ACHN (cell line): ENCODE results near the gene CBFA2T2.

ENCODE experiments used
- DNase-seq: peaks from one replicate; pipeline ENCODE4 v3.0.0-alpha.2; 2015
- in situ Hi-C: cut with HindIII; loops from 2 replicates; pipeline ENCODE4 v1.10.0; 2017; ENCODE audit warnings: low sequenced_read_pairs, low pct_ligation_motif_present, low pct_unique_long_range_greater_than_20kb

CBFA2T2 gene

DNA sequence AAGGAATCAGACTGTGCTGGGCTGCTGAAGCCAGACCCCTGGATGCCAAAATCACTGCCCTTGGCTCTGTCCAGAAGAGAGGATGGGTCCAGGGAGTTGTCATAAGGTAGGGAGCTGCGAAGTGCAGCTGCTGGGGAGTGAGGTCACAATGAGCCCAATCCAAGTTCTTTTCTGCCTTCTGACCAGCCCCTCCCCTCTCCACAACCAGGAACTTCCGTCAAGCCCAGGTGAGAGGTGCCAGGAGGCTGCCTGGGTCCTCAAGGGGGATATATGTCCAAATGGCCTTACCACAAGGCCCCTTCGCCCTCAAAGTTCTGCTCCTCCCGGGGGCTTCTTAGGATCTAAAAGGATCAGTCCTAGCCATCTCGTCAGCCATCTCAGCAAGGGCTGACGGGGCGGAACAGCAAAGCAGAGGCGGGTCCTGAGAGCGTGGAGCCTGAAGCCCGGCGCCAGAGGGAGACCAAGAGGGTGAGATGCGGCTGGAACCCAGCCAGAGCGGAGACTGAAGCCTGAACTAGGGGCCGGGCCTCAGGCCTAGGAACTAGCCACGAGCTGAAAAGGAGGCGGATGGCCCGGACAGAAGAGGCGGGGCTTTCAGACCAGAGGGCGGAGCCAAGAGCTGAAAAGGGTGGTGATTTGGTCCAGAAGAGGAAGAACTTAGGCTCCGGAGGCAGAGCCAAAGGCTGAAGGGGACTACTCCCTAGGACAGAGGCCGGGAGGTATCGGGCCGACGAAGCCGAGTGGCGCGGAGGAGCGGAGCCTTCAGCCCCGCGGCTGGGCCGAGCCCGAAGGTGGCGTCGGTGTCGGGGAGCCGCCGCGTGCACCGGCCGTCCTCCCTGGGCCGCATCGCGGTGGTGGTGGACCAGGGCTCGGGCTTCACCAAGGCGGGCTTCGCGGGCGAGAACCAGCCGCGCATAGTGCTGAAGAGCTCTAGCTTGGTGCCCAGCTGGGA lies 176.7 kb downstream of the CBFA2T2 start, which contains the start of gene ACTL10:
ACTL10 (plus strand) TSS at position 651 of the 952 bp plus-strand sequence. CDS start 555 bp downstream, outside the sequence.
- in situ Hi-C loops = no loop called here

DNA sequence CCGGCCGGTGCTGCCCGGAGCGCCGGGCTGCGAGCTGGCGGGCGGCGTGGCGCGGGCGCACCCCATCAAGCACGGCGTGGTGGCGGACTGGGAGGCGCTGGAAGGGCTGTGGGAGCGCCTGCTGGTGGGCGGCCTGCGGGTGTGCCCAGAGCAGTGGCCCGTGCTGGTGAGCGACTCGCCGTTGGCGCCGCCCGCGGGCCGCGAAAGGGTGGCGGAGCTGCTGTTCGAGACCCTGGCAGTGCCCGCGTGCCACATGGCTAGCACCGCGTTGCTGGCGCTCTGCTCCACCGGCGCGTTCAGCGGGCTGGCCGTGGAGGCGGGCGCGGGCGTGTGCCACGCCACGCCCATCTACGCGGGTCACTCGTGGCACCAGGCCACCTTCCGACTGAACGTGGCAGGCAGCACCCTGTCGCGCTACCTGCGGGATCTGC lies 177.4 kb downstream of the CBFA2T2 start:
- no peak for DNase-seq
- in situ Hi-C loops = no loop called here

More for the DNA sequence above, 176.7 kb downstream of the CBFA2T2 start, which contains the start of gene ACTL10:
- peak; percentile 98 for DNase-seq

DNA sequence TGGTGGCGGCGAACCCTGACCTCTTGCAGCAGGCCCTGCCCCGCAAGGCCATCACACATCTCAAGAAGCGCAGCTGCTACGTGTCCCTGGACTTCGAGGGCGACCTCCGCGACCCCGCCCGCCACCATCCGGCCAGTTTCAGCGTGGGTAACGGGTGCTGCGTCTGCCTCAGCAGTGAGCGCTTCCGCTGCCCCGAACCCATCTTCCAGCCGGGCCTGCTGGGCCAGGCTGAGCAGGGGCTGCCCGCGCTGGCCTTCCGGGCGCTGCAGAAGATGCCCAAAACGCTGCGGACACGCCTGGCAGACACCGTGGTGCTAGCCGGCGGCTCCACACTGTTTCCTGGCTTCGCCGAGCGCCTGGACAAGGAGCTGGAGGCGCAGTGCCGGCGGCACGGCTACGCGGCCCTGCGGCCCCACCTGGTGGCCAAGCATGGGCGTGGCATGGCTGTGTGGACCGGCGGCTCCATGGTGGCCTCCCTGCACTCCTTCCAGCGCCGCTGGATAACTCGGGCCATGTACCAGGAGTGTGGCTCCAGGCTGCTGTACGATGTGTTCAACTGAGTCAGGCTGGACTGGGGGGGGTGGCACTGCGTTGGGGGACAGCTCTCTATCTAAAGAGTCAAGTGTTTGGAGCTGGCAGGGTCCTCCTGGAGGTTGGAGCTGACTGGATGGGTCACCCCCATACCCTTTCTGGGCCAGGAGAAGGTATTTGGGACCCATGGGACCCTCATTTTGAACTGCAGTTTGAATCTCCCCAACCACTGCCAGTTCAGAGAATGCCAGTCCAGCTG lies 178.0 kb downstream of the CBFA2T2 start:
- peak; percentile 35 for DNase-seq
- in situ Hi-C loops = no loop called here

DNA sequence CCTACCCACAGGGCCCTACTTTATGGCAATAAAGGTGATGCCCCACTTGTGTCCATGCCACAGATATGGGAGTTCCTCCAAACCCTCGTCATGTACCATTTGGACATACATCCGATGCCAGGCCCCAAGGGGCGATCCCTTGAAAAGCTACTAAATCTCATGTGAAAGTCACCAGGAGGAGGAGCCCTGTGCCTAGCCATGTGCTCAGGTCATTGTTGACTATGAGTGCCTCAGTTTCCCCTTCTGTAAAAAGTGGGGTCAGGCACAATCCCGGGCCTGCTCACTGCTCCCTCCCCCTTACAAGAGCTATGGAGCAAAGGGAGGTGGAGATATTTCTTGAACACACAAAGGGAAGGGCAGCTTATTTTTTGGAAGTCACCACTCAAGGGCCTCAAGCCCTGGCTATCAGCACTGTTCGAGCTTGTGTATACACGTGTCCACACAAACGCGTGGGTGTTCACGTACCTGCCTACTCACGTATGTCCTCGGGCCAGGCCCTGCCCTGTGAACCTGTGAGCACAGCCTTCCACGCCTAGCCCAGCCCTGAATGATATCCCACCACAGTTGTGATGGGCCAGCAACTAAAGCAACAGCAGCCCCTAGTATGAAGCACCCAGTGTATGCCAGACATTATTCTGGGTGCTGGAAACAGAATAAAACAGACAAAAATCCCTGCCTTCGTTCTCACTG lies 178.7 kb downstream of the CBFA2T2 start:
- in situ Hi-C loops = no loop called here
- DNase-seq = no peak

DNA sequence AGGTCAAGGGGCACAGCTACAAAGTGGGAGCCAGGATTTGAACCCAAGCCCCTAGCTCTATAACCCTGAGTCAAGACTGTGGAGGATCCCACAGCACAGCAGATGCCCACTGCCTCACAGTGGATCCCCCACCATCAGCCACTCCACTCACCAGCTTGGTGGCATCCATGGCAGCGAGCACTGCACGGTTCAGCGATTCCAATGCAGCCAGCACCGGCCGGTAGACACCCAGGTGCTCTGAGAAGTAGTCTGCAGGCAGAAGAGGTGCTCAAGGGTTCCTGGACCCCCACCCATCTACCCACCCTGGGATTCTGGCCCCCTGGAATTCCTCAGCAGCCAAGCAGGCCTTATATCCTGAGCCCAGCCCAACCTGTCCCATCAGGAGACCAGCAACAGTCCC lies 179.3 kb downstream of the CBFA2T2 start:
- no peak for DNase-seq
- in situ Hi-C loops = no loop called here

DNA sequence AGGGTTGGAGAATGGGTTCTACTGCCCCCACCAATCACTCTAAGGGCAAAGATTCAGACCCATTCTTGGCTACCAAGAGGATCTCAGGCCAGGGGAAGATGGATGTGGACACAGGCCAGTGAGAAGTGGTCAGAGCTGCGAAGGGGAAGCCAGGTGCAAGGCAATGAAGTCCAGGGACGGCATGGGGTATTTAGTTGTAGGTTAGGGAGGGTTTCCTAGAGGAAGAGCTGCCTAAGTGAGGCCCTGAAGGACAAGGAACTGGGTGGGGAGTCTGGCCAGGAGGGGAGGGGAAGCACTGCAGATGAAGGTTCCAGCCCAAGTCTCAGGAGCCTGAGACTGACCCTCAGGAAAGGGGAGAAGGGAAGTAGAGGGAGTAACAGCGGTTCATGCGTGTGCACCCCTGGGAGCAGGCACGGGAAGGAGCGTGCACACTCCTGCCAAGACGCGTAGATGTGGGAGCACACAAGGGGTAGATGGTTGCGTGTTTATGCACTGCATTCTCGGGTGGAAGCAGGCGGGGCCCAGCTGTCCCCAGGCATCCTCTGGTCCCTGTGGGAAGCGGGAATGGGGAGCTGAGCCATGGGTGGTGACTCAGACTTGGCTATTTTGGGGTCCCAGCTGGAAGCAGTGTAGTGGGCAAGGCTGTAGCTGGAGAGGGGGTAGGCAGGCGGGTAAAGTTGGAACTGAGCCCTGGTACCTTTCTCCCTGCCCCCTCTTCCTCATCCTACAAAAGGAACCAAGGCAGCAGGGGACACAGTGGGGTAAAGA lies 180.2 kb downstream of the CBFA2T2 start:
- in situ Hi-C loops = no loop called here
- no peak for DNase-seq

DNA sequence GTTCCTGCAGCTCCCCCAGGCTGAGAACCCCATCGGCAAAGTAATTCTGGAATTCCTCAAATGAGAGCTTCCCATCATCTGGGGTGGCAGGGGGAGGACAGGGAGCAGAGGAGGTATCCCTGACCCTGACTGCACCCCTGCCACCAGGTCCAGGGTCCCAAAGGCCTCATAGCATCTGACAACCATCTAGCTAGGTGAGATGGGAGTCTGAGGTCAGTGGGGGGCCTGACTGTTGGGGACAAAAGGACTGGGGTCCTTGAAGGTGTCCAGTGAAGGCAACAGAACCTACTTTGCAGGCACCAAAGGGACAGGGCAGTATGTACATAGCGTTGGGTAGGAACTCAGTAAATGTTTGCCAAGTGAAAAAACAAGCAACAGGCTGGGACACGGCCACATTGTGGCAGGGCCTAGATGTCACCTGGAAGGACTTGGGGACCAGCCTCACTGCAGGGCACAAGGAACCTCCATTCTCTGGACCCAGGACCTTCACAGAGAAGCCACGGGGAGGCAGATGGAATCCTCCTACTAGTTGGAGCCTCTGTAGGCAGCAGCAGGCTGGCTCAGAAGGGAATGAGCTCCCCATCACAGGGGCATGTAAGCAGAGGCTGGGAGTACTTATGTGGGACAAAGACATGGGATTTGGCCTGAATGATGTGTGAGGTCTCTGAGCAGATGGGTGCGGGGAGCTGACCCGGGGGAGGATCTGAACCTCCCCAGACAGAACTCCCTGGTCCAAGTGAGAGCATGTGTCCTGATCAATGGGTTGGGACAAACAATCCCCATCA lies 181.0 kb downstream of the CBFA2T2 start:
- DNase-seq = no peak
- in situ Hi-C loops = no loop called here

DNA sequence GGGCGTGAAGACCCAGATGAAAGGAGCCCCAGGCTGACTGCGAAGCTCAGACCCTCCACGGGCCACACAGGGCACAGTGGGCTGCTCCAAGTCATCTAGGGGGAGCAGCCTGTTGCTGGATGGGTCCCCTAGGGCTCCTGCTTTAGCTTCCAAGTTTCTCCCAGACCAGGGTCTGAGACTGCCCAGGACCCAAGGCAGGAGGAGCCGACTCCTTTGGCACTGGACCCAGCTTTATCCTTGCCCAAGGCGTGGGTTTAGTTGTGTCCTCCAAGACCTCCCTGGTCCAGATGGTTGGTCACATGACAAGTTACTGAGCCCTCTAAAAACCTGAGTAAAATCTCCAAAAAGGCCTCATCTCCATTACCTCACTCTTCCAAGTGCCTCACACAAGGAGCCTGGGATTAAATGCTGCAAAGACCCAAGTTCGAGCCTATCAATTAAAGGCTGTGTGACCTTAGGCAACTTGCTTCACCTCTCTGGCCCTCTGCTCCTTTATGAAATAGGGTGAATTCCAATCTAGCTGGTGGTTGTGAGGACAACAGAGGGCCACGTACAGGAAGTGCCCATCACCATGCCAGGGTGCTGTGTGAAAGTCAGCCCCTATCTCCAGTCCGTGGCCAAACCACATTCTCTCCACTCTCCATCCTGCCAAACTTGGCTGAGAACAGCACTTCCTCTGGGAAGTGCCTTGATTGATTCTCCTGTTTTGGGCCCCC lies 181.8 kb downstream of the CBFA2T2 start:
- in situ Hi-C loops = no loop called here
- no peak for DNase-seq

DNA sequence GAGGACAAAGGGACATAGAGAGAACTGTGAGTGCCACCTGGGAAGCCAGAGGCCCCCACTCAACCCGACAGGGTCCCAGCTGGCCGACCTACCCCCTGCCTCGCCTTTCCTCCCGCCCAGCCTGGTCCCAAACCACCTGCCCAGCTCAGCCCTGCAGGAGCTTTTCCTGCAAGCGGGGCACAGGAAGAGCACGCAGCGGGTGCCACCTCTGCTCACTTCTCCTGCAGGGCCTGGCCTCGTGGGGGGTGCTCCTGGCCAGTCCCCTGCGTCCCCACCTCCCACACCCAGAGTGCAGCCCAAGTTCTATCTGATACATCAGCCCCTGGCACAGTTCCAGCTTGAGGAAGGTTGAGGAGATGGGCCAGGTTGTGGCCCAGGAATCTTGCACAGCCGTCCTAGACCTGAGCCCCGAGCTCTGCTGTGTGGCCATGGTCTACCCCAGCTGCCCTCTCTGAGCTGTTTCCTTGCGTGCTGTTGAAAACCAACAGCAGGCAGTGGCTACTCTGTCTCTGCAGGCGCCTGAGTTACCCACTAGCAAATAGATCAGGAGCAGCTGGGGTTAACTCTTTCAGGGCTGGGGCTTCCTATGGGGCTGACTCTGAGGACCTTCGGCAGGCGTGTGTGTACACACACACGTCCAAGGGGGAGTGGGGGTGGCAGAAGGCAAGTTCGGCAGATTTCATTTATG lies 182.7 kb downstream of the CBFA2T2 start:
- DNase-seq = no peak

DNA sequence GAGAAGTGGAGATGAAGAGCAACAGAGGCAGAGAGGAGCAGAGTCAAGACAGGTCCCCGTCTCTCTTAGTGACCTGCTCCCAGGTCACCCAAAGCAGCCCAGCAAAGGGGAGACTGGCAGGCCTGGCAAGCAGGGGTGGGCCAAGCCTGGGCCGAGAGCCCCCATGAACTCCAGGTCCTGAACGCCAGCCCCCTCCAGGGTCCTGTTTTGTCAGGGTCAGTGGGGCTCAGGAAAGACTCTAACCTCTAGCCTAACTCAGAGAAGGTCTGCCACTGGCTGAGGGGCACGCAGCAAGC lies 183.2 kb downstream of the CBFA2T2 start:
- in situ Hi-C loops = no loop called here
- no peak for DNase-seq

More for the DNA sequence above, 182.7 kb downstream of the CBFA2T2 start:
- in situ Hi-C loops = no loop called here

DNA sequence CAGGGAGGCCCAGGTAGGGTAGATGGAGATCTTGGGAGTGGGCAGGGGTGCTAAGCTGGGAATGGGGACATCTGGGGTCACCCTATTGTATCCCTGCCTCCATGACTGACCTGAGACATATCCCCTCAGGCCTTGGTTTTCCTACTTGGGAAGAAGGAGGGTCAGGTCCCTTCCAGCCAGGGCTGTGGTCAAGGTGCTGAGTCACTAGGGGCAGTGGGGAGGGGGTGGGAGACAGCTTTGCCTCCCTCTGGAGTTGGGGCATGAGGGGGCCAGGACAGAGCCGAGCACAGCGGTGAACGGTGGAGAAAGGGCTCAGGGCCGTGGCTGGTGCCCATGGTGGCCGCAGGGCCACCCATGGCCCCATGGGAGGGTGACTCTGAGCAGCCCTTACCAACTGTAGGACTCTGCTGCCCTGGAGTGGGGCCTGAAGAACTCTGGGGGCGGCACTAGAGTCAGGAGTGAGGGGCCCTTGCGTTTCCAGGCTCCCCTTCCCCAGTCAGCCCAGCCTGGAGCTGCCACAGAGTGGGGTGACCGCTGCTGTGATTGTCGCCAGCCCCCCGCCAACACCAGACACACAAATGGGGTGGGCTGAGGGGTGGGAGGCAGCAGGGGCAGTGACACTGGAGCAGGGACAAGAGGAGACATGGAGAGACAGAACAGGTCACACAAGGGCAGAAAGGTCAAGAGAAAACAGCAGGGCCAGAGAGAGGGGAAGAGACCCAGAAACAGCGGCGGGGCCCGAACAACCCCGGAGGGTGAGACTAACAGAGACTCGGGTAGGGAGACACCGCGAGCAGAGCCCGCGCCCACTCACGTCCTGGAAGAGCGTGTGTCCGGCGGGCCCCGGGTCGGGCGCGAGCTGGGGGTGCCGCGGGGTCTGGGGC lies 183.8 kb downstream of the CBFA2T2 start:
- in situ Hi-C loops = no loop called here
- DNase-seq = no peak

DNA sequence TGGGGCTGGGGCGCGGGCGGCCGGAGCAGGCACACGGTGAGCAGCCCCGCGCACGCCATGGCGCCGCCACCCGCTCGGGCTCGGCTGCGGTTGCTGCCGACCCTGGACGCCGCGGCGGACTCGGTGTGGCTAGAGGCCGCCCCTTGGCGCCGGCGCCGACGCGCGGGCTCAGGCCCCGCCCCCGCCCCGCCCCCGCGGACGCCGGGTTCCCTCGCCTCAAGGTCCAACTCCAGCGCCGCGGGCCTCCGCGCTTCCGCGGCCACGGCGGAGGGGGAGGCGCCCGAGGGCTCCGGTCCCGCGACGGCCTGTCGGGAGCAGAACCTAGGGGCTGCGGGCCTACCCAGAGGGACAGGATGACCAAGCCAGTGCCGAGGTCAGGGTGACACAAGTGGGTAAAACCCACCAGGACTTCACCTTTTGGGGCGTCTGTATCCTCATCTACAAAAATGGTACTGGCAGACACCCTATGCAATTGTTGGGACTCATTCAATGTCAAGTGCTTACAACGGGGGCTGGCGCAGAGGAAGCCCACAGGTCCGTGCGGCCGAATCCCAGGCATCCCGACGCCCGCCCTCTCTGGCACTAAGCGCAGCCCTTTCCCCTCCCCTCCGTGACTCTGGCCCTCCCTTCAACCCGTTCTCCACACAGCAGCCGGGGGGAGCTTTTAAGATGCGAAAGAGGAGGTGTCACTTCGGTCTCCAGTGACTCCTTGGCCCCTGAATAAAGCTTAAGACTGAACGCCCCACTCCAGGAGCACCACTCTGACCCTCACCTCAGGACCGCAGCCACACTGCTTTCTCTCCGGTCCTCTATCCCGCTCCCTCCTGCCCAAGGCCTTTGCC lies 184.6 kb downstream of the CBFA2T2 start, which contains the start of gene NECAB3:
NECAB3 (minus strand) TSS at position 135 of the 842 bp plus-strand sequence; CDS start at position 59, 76 bp downstream.
- in situ Hi-C loops = no loop called here
- peak; percentile 80 for DNase-seq

DNA sequence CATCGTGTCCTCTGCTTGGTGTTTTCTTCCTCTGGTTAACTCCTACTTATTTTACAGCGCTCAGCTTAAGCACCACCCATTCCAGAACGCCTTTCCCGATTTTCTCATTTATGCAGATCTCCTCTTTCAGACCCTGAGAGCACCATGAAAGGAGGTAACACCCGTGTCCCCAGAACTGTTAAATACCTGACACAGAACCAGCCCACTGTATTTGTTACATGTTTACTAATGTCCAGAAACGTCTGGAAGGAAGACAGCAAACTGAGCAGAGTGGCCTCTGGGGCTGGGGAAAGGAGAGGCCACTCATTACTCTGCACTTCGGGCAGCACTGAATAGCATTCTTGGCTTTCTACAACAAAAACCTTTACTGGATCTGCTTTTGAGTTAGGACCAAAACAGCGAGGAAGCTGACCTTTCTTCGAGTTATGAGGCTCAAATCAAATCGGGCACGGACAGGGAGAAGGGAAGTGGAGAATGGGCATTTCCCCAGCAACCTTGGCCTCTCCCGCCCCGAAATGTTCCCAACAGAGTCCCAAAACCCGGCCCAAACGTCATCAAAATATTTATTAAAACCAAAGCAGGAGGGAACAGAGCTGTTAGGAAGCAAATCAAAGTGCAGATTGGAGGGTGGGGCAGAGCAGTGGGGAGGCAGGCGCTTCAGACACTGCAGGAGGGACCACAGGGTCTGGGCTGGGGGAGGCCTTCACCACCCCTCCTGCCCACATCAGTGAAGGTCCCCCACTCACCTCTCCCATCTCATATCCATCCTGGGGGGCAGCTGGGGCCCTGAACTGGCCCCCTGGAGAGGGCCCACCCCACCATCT lies 185.5 kb downstream of the CBFA2T2 start:
- no peak for DNase-seq
- in situ Hi-C loops = no loop called here

DNA sequence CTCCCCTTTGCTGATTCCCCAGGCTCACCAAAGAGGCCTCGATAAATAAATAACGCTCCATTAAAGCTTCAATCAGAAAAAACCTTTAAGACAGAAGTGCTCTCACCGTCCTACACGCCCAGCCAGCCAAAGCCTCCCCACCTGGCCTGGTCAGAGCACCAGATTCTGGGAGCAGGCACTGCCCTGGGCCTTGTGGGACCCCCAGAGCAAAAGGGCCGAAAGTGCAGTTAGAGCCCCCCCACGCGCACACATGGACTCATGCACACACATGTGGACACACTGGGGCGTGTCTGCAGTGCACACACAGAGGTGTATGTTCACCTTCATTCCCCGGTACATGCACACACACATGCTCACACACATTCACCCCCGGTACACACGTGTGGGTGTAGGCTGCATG lies 186.2 kb downstream of the CBFA2T2 start:
- in situ Hi-C loops = no loop called here

More for the DNA sequence above, 186.2 kb downstream of the CBFA2T2 start:
- no peak for DNase-seq
